ENCODE data around the gene PTGR3.

PTGR3 gene

DNA sequence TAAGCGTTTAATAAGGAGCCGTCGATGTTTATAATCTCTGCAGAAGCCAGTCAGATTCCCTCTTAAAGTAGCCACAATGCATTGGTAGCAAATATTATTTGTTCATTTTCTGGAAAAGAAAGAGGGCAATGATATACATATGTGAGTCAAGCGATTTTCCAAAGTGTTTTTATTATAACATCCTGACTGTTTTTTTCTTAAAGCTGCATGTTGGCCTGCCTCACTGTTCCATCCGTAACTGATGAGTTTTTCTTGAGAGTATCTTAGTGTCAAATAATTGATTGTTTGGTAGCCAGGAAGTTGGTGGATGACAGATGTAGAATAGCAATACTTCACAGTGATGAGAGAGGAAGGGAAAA lies 5.4 kb upstream of the PTGR3 start:
- DNase-seq: no peak

DNA sequence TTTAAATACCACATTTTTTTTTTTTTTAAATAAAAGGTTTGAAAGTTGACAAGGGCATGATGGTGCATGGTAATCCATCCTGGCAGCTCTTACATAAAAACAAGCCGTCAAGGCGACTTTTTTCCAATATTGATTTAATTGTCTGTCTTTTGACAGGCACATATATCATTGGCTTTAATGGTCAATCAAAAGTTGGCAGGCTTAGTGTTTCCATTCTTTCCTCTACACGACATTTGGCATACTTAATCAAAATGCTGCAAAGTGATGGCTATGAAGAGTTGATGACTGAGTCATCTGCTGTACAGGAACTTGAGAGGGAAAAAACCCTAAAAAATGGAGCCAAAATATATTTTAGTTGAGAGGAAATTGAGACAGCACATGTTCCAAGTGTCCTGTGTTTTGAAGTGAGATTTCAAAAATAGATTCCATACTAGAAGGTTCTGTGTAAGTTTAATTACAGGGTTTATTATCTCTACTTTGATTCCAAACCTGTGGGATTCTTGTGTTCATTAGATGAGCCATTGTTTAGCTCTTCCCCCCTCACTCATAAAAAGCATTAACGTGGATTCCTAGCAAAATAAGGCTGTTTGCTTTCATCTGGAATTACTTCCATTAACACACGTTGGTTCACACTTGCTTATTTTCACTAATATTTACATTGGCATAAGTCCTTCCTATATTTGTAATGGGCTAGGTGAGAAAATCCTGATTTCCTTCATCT lies 4.8 kb upstream of the PTGR3 start:
- no peak for DNase-seq

DNA sequence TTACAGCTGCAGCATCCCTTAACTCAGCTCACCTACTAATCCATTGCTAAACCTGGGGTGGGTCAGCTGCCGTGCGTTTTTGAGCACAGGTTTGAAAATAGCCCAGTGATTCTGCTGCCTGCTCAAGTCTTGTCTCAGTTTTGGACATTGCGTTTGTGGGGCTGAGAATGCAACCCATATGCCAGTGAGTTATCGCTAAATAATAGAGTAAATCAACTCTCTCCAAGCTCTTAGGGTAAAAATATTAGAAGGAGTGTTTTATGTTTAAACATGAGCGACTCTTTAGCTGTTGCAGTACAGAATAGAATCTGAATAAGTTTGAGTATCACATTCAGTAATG lies 3.8 kb upstream of the PTGR3 start:
- no peak for DNase-seq

DNA sequence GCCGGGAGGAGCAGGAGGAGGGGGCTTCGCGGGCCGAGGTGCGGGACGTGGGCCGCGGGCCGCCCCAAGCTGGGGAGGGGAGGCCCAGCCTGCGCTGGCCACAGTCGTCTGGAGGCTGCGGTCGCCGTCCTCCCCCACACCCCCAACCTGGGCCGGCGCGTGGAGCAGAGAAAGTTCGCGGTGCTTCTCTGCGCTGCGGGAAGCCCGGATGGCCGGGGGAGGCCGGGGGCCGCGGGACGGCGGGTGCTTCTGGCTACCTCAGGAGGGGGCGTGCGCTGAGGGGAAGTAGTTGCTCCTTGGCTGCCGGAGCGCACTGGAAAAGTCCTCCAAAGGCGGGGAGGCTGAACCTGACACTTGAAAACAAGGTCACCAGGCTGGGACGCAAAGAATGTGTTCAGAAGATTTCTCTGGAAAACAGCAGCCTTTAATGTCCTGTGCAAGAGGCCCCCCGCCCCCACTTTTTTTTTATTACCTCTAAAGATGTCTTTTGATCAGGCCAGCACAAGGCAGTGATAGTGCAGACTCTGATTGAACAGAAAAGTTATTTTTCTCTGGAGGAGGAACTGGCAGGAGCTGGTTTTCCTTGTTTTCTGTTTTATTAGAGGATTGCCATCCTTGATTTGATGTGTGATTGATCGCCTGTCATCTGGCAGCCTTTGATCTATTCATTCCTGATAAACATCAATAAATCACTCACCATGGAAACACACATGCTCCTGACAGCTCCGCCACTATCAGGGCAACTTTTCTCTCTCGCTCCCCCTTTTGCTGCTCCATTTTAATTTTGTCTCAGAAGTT lies 3.2 kb upstream of the PTGR3 start:
- DNase-seq: peak; percentile 29 to 48

DNA sequence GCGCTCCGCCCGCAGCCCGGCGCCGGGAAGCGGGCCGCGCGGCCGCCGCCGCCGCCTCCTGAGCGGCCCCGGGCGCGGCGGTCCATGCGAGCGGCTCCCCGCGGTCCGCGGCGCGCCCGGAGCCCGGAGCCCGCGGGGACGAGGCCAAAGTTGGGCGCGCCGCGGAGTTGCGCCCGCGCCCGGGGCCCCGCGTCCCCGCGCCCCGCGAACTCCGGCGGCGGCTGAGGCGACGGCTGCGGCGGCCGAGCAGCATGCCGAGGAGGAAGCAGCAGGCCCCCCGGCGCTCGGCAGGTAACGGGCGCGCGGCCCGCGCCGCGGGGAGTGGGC lies 2.6 kb upstream of the PTGR3 start:
- DNase-seq: no peak

DNA sequence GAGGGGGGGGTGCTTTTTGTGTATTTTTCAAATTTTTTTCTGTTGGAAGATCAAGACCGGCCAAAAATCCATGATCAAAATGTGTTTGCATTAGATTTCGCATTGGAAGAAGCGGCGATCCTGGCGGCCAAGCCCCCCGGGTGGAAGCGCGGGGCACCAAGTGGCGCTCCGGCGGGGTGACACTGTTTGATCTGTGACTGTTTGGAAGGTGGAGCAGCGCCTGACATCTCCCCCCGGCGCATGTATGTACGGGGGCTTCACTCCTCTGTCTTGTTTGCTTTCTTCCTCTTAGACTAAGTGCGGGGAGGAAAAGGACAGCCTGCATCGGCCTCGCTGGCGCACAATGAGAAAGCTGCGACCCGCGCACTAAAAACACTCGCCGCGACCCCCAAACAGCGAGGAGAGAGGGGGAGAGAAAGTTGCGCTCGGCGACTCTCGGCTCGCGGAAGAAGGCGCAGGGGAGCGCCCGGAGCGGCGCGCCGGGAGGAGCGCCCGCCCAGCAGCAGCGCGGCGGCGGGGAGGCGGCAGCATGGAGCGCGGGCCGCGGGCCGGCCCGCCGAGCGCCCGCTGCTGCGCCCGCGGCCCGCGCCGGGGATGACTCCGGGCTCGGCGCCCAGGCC lies 2.2 kb upstream of the PTGR3 start:
- no peak for DNase-seq

DNA sequence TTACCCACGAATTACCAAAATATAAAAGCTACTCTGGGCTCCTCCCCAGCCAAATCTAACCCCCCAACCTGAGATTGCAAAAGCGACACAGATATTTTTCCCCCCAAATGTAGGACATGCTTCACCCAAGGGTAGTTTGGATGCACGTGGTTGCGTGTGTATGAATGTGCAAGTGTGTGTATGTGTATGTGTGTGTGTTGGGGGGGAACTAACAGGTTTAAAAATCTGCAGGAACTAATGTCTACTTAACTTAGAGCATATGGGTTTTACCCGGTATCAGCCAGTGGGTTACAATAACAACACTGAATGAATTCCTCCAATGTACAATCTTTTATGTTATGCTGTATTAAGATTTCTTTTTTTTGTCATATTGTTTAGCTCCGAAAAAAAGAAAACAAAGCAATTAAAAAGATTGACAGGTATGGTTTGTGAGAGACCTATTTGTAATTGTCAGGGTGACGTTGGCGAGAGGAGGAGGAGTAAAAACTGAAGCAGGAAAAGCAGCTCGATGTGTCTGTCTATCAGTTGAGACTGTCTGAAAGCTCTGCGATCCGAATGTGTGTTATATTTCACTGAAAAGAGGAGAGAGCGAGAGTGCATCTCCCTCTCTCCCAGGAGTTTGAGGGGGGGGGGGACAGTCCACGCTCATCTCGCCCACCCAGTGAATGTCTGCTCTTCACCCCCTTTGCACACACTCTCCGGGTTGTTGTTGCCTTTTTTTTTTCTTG lies 1.5 kb upstream of the PTGR3 start, which contains the start of gene TSHZ1:
Gene TSHZ1 (plus strand): TSS at position 524 of the 728 bp plus-strand sequence. CDS start 1,080 bp downstream, outside the sequence.
- DNase-seq: peak; percentile 86 to 89

DNA sequence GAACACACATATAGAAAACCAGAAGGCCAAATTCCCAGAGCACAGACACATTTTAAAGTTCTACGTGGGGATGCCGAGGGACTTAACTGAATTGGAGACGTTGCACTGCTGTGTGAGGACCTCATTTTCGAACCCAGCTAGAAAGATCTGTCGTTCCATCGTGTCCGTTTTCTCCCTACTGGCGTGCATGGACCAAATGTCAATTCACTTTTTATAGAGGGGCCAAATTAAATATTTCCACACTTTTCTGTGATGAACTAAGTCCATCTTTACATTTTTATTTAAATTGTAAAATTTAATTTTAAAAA lies 966 bp upstream of the PTGR3 start:
- DNase-seq: peak in 1 of 2 experiments; percentile 36

DNA sequence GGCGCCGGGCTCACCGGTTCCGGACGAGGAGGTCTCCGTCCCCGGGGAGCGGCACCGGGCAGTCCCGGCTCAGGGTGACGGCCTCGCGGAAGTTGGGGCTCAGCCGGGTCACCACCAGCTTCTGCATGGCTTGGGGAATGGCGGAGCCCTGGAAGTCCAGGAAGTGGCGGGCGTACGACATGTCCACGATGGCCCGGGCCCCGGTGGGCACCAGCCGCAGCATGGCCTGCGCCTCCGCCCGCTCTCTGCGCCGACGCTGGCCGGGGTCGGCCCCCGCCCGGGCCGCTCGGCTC lies 157 bp downstream of the PTGR3 start:
- no peak for DNase-seq

DNA sequence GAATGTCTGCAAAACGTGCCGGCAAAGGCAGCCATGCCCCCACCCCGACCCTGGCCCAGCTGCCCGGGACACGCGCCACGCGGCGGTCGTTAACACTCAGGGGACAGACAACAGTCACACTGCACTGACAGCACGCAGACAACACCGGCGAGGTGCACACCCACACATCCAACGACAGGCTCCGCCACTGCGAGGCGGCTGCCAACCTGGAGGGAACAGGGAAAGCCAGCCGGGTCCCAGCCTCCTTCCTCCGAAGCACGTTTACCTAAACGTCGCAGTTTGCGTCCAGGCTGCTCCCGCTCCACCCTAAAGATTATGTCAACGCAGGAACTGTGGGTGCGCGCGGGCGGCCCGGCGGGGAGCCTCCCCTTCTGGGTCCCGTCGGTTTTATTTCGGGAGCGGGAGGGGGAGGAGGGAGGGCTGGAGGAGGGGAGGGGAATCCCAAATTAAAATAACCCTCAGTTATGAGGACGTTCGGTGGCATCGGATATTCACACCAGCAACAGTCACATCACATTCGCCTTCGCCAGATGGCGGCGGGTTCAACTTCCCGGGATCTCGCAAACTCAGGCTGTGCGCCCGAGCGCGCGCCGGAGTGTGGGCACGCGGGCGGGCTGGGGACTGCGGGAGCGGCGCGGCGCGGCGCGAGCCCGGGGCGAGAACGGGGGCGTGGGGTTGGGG lies 644 bp downstream of the PTGR3 start:
- peak; percentile 35 to 43 for DNase-seq

DNA sequence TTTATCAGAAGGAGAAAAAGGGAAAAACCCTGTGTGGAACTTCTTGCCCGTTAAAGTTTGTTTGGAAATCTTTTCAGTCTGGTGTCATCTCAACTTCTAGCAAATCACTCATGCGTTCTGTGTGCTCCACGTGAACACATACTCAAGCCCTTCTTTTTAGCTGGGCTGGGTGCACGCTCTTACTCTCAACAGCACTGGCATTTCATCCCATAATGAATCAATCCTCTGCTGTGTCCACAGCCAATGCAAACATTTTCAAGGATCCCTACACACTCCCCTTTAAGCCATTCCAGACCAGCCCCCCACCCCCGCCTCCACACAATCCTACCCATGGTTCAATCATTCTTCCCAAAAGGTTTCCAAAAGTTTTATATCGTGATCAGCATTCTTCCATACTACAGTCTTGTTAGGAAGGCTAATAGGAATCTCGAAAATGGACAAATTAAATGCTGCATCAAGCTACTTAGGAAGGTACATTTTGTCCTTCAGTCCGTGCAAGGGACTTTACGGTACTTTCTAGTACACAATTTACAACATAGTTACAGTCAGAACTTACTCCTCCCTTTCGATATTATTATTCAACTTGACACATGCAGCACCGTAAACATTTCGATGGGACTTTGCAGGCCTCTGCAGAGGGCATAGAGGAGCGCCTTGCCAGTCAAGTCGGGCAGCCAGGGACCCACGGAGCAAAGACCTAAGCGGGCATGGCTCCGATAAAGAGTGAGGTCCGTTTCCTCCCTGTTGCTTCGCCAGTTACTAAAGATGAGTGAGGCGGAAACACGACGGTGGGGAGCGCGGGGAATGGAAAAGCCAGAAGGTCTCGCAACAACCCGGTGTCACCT lies 1.4 kb downstream of the PTGR3 start:
- peak; percentile 22 to 25 for DNase-seq

DNA sequence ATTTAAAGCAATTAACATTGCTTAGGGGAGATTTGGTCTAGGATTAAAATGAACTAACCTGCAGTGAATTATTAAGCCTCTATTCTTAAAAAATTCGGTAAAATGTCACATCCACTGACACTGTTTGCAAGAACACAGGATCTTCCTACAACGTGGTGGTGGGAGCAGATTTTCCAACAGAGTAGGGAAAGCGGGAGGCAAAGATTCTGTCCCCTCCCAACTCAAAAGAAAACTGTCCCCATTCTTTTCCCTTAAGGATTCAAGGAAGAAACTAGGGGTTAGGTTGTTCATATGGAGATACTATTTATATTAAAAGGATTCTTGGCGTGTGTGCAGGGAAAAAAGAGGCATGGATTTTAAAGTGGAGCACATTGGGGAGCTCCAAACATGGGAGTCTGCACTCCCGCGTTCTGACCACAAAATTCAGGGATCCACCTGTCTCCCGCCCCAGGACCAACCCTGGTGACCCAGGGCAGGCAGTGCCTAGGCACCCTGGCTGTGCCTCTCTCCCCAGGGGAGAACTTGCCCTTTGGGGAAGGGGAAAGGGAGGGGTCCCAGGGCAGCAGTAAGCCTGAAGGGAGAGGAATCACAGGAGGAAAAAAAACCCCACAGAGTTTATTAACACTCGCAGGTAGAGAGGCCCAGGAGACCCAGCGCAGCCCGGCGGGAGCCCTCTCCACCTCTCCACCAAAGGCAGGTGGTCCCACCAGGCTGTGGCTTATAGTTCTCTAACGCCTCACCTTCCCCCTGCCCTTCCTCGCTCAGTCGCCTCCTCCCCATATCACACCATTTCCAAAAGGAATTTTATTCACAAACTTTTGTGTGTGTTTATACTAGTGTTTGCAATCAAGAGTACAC lies 2.3 kb downstream of the PTGR3 start:
- no peak for DNase-seq

DNA sequence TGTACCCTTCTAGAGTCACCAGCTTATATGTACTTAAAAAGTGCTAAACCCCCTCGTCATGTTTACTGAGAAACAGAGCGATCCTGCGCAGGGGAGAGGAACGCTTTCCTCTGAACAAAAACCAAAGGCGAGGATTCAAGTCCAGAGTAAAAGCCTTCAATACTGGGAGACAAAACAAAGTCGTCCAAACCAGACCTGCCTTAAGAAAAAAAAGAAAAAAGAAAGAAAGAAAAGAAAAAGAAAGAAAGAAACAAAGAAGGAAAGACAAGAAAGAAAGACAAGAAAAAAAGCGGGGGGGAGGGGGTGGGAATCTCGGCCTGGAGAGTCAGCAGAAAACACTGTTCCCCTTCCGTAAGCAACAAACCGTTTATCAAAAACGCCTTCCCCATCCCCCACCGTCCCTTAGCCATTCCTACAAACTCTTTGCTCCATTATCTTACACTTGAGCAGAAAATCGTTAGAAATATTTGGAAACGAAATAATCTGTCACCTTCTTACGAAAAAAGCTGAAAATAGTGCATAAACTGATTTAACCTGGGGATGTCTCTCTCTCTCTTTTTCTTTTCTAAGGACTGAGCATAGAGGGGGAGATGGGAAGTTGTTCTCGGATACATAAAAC lies 3.3 kb downstream of the PTGR3 start:
- no peak for DNase-seq

DNA sequence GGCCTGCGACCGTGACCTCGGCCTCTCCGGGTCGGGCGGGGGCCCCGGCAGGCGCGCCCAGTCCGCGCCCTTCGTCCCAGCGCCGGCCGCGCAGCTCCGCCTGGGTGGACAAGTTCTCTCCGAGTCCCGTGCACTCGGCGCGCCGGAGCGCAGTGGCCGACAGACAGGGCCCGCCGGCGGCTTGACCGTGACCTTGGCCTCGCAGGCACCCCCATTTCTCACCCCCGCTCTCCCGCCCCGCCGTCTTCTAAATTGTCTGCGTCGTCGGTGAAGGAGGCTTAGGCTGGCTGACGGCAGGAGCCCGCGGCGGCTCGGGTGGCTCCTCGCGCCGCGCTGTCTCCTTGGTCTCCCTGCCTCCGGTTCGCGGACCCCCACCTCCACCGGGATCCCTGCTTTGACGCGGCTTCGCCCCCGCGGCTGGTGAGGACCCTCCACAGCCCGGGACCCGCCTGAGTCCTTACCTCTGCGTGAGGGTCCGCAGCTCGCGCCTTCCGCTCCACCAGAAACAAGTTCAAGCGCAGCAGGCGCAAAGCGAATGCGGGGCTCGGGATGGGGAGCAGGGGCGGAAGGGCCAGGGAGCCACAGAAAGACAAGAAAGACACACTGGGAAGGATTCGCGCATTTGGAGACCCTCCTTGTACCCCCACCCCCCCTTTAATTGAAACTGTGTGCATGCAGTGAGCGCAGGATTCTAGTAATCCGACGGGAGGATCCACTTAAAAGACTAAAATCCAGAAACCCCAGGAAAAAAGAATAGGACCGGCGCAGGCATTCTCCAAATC lies 4.0 kb downstream of the PTGR3 start:
- no peak for DNase-seq

DNA sequence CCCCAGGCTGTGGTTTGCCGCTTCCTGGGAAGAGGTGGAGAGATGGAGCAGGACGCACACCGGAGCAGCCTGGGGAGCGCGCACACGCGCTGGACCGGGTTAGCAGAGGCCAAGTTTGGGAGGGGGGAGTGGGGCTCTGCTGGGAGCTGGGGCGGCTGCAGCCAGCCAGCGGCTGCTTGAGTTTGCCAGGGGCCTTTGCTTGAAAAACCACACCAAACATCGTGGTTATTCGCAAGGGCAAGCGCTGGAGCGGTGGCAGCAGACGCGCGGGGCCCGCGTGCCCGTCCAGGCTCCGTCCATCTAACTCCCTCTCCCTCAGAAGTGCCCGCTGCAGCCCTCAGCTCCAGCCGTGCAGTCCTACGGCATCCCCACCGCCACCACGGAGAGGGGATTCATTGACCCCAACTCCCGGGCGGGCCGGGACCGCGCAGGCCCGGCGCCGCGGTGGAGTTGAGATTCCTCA lies 4.6 kb downstream of the PTGR3 start:
- no peak for DNase-seq

DNA sequence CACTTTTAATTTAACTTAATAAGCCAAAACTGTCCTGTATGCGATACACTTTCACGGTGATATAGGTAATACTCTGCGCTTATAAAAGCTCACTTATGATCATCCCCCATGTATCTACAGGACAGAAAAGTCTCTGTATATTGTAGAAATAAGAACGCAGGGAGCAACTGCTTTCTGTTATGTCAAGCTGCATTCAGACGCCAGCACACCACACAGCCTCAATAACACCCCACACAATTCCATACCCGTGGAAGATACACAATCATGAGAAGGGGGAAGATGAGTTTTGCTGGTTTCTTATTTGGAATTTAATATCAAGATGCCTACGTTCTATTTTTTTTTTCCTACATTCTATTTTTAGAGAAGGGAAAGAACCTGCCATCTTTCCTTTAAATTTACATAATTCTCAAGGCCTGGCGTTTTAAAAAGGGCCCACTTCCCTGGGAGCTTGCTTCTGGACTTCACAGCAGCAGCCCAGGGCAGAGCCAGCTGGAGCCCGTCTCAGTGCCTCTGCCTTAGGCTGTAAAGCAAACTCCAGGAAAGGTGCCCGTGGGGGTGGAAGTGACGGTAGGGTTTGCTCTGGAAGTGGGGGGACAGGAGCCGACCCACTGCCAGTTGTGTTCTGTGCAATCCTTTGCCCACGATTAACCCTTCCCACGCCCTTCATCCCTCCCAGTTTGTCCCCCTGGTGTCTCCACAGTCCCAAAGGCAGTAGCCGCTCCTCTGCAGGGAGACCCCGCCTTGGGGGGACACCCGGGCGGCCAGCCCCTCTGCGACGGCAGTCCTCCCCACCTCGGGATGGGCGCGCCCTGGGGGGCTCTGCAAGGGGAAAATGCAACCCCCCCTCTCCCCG lies 5.3 kb downstream of the PTGR3 start:
- DNase-seq: no peak

DNA sequence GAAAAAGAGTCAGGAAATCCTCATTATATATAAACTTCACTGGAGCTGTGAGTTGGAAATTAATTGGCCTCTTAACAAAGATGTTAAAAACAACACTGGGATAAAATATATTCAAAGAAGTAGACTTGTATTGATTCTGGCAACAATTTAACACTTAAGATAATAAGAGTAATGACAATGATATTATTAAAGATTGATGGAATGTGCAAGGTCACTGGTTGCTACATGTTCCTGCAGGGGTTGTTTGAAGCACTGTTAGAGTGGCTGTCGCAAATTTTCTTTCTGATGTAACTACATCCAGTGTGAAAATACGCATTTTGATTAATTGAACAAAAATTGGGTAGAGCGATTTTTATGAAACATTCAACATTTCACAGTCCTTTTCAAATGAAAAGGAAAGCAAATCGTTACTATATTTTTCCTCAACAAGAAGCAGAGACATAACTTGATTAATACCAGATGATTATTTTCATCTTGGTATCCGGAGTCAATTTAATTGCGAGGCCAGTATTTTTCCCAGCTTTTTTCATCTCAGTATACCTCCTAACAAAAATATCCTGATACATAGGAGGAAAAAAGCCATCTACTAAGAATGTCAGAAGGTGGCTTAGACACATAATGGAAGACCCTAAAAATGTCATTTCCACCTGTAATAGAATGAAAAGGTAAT lies 6.1 kb downstream of the PTGR3 start:
- no peak for DNase-seq

All from AML-193 (cell line).